ENCODE measurements around the gene STX18. TPM values are rescaled to one million over a fixed set of nuclear protein-coding genes. Genes with fewer than 3 reads are reported as not detected.

Gene STX18
- total and polyA plus RNA-seq, 2 donors (not counting 3 experiments of a cell fraction or from before 2014, with no cell fraction given), result 30.7 to 31.2 TPM

GRCh38 chr4:4406455-4407298, 135.2 kb downstream of the STX18 start:
- H3K27me3 ChIP-seq (ENCODE audit: control insufficient read depth in 2 of 2, insufficient read depth in 2 of 2, low read length in 2 of 2), result no peaks in the 10 kb centered on the region
- TF ChIP-seq, protein P1, sequence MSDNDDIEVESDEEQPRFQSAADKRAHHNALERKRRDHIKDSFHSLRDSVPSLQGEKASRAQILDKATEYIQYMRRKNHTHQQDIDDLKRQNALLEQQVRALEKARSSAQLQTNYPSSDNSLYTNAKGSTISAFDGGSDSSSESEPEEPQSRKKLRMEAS (IDR thresholded peaks at IDR 0.05; ENCODE audit: insufficient read depth, insufficient read length), result no peak
- TF ChIP-seq MYC (IDR thresholded peaks at IDR 0.05; ENCODE audit: low read depth, low read length) (no peak), EZH2 (IDR thresholded peaks at IDR 0.05; ENCODE audit: borderline replicate concordance, low read depth, low read length, severe bottlenecking) (no peak), POLR2A (IDR thresholded peaks at IDR 0.05; ENCODE audit: low read depth, low read length) (no peak), POLR2AphosphoS5 (IDR thresholded peaks at IDR 0.05; ENCODE audit: insufficient read depth, low read depth, low read length) (no peak), GATA2 (IDR thresholded peaks at IDR 0.05; ENCODE audit: insufficient read depth, insufficient read length, low read depth, low read length) (no peak), FOS (IDR thresholded peaks at IDR 0.05; ENCODE audit: borderline replicate concordance, insufficient read depth, low read length) (no peak), JUN (IDR thresholded peaks at IDR 0.05; ENCODE audit: borderline replicate concordance, insufficient read depth, insufficient read length, low read depth) (no peak)
- TF ChIP-seq, protein P2, sequence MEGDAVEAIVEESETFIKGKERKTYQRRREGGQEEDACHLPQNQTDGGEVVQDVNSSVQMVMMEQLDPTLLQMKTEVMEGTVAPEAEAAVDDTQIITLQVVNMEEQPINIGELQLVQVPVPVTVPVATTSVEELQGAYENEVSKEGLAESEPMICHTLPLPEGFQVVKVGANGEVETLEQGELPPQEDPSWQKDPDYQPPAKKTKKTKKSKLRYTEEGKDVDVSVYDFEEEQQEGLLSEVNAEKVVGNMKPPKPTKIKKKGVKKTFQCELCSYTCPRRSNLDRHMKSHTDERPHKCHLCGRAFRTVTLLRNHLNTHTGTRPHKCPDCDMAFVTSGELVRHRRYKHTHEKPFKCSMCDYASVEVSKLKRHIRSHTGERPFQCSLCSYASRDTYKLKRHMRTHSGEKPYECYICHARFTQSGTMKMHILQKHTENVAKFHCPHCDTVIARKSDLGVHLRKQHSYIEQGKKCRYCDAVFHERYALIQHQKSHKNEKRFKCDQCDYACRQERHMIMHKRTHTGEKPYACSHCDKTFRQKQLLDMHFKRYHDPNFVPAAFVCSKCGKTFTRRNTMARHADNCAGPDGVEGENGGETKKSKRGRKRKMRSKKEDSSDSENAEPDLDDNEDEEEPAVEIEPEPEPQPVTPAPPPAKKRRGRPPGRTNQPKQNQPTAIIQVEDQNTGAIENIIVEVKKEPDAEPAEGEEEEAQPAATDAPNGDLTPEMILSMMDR (IDR thresholded peaks at IDR 0.05; ENCODE audit: extremely low read depth in 1 of 2, insufficient read depth in 1 of 2, low read depth in 1 of 2, low read length in 2 of 2), result no peak
- no peak overlapping the region for H3K9ac ChIP-seq (replicated peaks; ENCODE audit: extremely low read depth, insufficient read depth, low read length)
- H3K27ac ChIP-seq (ENCODE audit: insufficient read depth, low read depth, low read length), result no peak overlapping the region
- no peaks in the 10 kb centered on the region for H3K79me2 ChIP-seq (ENCODE audit: control insufficient read depth, insufficient read depth, low read length)
- dilution Hi-C loops (cut with MboI; ENCODE audit: extremely low pct_ligation_motif_present, low sequenced_read_pairs), result no loop called here
- no TSS peak for BruUV-seq (replicated peaks)
- no peak overlapping the region for H3K4me2 ChIP-seq (ENCODE audit: insufficient read depth, low read length)
- ChIA-PET POLR2A (no interaction called here), CTCF (no interaction called here)
- intact Hi-C loops (cut with micrococcal nuclease), result no loop called here
- DNase-seq (ENCODE audit: low read depth, low spot score) (no peak), FAIRE-seq (no peak)
- no peak overlapping the region for H3K4me3 ChIP-seq (replicated peaks in 1 of 3; ENCODE audit: insufficient read depth in 1 of 3, low read depth in 1 of 3, low read length in 3 of 3)
- H4K20me1 ChIP-seq (replicated peaks; ENCODE audit: control insufficient read depth, extremely low read depth, insufficient read depth, low read length), result no peaks in the 10 kb centered on the region
- no peaks in the 10 kb centered on the region for H3K9me3 ChIP-seq (replicated peaks; ENCODE audit: control insufficient read depth, insufficient read depth, low read length)
- no peak overlapping the region for H2AFZ ChIP-seq (ENCODE audit: low read depth, low read length)
- H3K36me3 ChIP-seq (ENCODE audit: control insufficient read depth in 2 of 2, extremely low read depth in 1 of 2, insufficient read depth in 2 of 2, low read length in 2 of 2), result no peaks in the 10 kb centered on the region
- H3K4me1 ChIP-seq (ENCODE audit: control insufficient read depth, extremely low read depth, insufficient read depth, low read length), result no peaks in the 10 kb centered on the region
- no peaks in the 10 kb centered on the region for H3K9me1 ChIP-seq (replicated peaks; ENCODE audit: control insufficient read depth, extremely low read depth, insufficient read depth, low read length)
